Activated CD4-positive, alpha-beta T cell treated with anti-CD3 and anti-CD28 coated beads, Interleukin-2, amount 50 U/mL, for 24 hours (primary cell): ENCODE data around the gene GPR107.
"Not testable (repeated sequence)": the region's sequence is repeated elsewhere in the genome, so short reads cannot be mapped to it uniquely, and the experiment has no call there.

ENCODE experiments used
- DNase-seq, 2 donors: peaks; one replicate each; pipeline ENCODE4 v3.0.0-alpha.2; 2020; ENCODE audit warnings: low read depth in 1 of 2, low spot score in 1 of 2

GPR107 gene

GRCh38 chr9:130053504-130054324 lies at the start of gene GPR107:
TSS of gene GPR107 (plus strand) at chr9:130053906. CDS start at chr9:130053933, 27 bp downstream.
- peak; percentile 64 to 69 for DNase-seq

GRCh38 chr9:130003943-130004552 lies 49.7 kb upstream of the GPR107 start:
- DNase-seq = no peak

GRCh38 chr9:130006952-130007351 lies 46.8 kb upstream of the GPR107 start:
- DNase-seq = not testable (repeated sequence)

- no peak for DNase-seq
These were observed 45.2 kb upstream of the GPR107 start for GRCh38 chr9:130008538-130008937.

GRCh38 chr9:130009546-130009945 lies 44.2 kb upstream of the GPR107 start:
- not testable (repeated sequence) for DNase-seq

GRCh38 chr9:130010151-130010988 lies 43.3 kb upstream of the GPR107 start:
- DNase-seq = peak in 1 of 2 donors; percentile 58

GRCh38 chr9:130013326-130013725 lies 40.4 kb upstream of the GPR107 start:
- no peak for DNase-seq

- no peak for DNase-seq
These were observed 38.2 kb upstream of the GPR107 start for GRCh38 chr9:130015353-130016019.

- no peak for DNase-seq
These were observed 36.6 kb upstream of the GPR107 start for GRCh38 chr9:130017076-130017475.

- DNase-seq = not testable (repeated sequence)
These were observed 36.2 kb upstream of the GPR107 start for GRCh38 chr9:130017510-130017909.

- no peak for DNase-seq
These were observed 35.4 kb upstream of the GPR107 start for GRCh38 chr9:130018265-130018664.

- DNase-seq = no peak
These were observed 33.1 kb upstream of the GPR107 start for GRCh38 chr9:130020618-130021017.

- no peak for DNase-seq
These were observed 32.6 kb upstream of the GPR107 start for GRCh38 chr9:130021123-130021522.

GRCh38 chr9:130021842-130022241 lies 31.9 kb upstream of the GPR107 start:
- not testable (repeated sequence) for DNase-seq

- no peak for DNase-seq
These were observed 31.1 kb upstream of the GPR107 start for GRCh38 chr9:130022566-130023143.

- DNase-seq = no peak
These were observed 30.4 kb upstream of the GPR107 start for GRCh38 chr9:130023144-130023787.

GRCh38 chr9:130023994-130024596 lies 29.6 kb upstream of the GPR107 start:
- no peak for DNase-seq

- DNase-seq = no peak
These were observed 29.1 kb upstream of the GPR107 start for GRCh38 chr9:130024597-130024994.

- no peak for DNase-seq
These were observed 26.9 kb upstream of the GPR107 start for GRCh38 chr9:130026583-130027340.
